ENCODE data around the gene NAPB. TPM values are rescaled to one million over a fixed set of nuclear protein-coding genes. Genes with fewer than 3 reads are reported as not detected.

NAPB gene
- total and polyA plus RNA-seq, 10 of the 15 experiments (the other 5 are each of a cell fraction or from before 2014, with no cell fraction given), result 2.1 to 15.9 (median 7.2) TPM

- no peak for ATAC-seq
- POLR2A ChIA-PET, result no interaction called here
Measured at GRCh38 chr20:23415555-23415954, 5.7 kb downstream of the NAPB start.

More at GRCh38 chr20:23415555-23415954, 5.7 kb downstream of the NAPB start:
- BruUV-seq (replicated peaks), result no TSS peak
- H3K9me3 ChIP-seq (replicated peaks; ENCODE audit: control insufficient read depth, insufficient read depth, low read length), result no peaks in the 10 kb centered on the region
- intact Hi-C loops (cut with micrococcal nuclease; ENCODE audit: unreplicated experiment) (no loop called here), in situ Hi-C loops (cut with MboI) (loop anchor here (10.0 kb wide), 1 partner anchor 59 kb away; no protein-coding TSS in a partner anchor)
- H3K36me3 ChIP-seq (ENCODE audit: control insufficient read depth in 2 of 2, insufficient read depth in 2 of 2, low read length in 1 of 2), result no peaks in the 10 kb centered on the region
- WGBS (ENCODE audit: insufficient coverage, insufficient replicate concordance, low lambda C conversion rate, missing lambda C conversion rate), result 87% methylated on average over 5 of the region's 5 CpGs
- peaks cover 11% of the 10 kb centered on the region for H3K4me1 ChIP-seq (ENCODE audit: control insufficient read depth, insufficient read depth, low read length)
- no peak overlapping the region for H3K9ac ChIP-seq (ENCODE audit: control insufficient read depth, insufficient read depth, low read length)
- FAIRE-seq, result no peak
- peaks cover 70% of the 10 kb centered on the region for H3K79me2 ChIP-seq (ENCODE audit: control insufficient read depth, insufficient read depth, low read length)
- SMC1A ChIA-PET (ENCODE audit: uncharacterized antibody, unreplicated experiment), result interaction anchor here (0.7 to 1.8 kb wide), 6 partner anchors 8 to 56 kb away, joined by 3 to 6 read pairs (median 3); no protein-coding TSS in a partner anchor
- no peaks in the 10 kb centered on the region for H4K20me1 ChIP-seq (ENCODE audit: control insufficient read depth, insufficient read depth)
- RAD21 ChIA-PET (ENCODE audit: unreplicated experiment), result no interaction called here
- H2AFZ ChIP-seq (ENCODE audit: control insufficient read depth, low read depth, low read length), result no peak overlapping the region
- H3K27ac ChIP-seq (ENCODE audit: control insufficient read depth, insufficient read depth), result no peak overlapping the region
- no peak overlapping the region; the same call in 1 of the 2 replicates for H3K4me3 ChIP-seq
- no peak for TF ChIP-seq ATF7 (IDR thresholded peaks at IDR 0.05; ENCODE audit: low read depth)
- no peak for TF ChIP-seq POLR2AphosphoS5 (IDR thresholded peaks at IDR 0.05; ENCODE audit: low read length)
- TF ChIP-seq, protein P1, sequence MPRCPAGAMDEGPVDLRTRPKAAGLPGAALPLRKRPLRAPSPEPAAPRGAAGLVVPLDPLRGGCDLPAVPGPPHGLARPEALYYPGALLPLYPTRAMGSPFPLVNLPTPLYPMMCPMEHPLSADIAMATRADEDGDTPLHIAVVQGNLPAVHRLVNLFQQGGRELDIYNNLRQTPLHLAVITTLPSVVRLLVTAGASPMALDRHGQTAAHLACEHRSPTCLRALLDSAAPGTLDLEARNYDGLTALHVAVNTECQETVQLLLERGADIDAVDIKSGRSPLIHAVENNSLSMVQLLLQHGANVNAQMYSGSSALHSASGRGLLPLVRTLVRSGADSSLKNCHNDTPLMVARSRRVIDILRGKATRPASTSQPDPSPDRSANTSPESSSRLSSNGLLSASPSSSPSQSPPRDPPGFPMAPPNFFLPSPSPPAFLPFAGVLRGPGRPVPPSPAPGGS (IDR thresholded peaks at IDR 0.05; ENCODE audit: borderline replicate concordance, insufficient read depth, low read depth, low read length, poor library complexity, severe bottlenecking), result no peak
- no peak for TF ChIP-seq HDAC2 (IDR thresholded peaks at IDR 0.05)
- TF ChIP-seq ZNF24 (IDR thresholded peaks at IDR 0.05), result no peak
- no peak for TF ChIP-seq LARP7 (IDR thresholded peaks at IDR 0.05)
- TF ChIP-seq DPF2 (IDR thresholded peaks at IDR 0.05), result no peak
- TF ChIP-seq BMI1 (IDR thresholded peaks at IDR 0.05; ENCODE audit: borderline replicate concordance), result no peak
- TF ChIP-seq NR2C1 (IDR thresholded peaks at IDR 0.05), result no peak
- no peak for TF ChIP-seq BHLHE40 (IDR thresholded peaks at IDR 0.05; ENCODE audit: borderline replicate concordance in 1 of 2, low read depth in 2 of 2, low read length in 1 of 2)
- TF ChIP-seq BRCA1 (IDR thresholded peaks at IDR 0.05; ENCODE audit: low read depth, low read length), result no peak
- TF ChIP-seq SREBF2 (IDR thresholded peaks at IDR 0.05; ENCODE audit: low read length), result no peak
- TF ChIP-seq NFYB (IDR thresholded peaks at IDR 0.05; ENCODE audit: insufficient read depth, low read depth, low read length), result no peak
- no peak for TF ChIP-seq RELA (IDR thresholded peaks at IDR 0.05; ENCODE audit: borderline replicate concordance, partially characterized antibody)
- TF ChIP-seq, protein P2, sequence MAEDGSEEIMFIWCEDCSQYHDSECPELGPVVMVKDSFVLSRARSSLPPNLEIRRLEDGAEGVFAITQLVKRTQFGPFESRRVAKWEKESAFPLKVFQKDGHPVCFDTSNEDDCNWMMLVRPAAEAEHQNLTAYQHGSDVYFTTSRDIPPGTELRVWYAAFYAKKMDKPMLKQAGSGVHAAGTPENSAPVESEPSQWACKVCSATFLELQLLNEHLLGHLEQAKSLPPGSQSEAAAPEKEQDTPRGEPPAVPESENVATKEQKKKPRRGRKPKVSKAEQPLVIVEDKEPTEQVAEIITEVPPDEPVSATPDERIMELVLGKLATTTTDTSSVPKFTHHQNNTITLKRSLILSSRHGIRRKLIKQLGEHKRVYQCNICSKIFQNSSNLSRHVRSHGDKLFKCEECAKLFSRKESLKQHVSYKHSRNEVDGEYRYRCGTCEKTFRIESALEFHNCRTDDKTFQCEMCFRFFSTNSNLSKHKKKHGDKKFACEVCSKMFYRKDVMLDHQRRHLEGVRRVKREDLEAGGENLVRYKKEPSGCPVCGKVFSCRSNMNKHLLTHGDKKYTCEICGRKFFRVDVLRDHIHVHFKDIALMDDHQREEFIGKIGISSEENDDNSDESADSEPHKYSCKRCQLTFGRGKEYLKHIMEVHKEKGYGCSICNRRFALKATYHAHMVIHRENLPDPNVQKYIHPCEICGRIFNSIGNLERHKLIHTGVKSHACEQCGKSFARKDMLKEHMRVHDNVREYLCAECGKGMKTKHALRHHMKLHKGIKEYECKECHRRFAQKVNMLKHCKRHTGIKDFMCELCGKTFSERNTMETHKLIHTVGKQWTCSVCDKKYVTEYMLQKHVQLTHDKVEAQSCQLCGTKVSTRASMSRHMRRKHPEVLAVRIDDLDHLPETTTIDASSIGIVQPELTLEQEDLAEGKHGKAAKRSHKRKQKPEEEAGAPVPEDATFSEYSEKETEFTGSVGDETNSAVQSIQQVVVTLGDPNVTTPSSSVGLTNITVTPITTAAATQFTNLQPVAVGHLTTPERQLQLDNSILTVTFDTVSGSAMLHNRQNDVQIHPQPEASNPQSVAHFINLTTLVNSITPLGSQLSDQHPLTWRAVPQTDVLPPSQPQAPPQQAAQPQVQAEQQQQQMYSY (CRISPR knock-in tag; IDR thresholded peaks at IDR 0.05), result no peak
- TF ChIP-seq, protein P3, sequence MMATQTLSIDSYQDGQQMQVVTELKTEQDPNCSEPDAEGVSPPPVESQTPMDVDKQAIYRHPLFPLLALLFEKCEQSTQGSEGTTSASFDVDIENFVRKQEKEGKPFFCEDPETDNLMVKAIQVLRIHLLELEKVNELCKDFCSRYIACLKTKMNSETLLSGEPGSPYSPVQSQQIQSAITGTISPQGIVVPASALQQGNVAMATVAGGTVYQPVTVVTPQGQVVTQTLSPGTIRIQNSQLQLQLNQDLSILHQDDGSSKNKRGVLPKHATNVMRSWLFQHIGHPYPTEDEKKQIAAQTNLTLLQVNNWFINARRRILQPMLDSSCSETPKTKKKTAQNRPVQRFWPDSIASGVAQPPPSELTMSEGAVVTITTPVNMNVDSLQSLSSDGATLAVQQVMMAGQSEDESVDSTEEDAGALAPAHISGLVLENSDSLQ (IDR thresholded peaks at IDR 0.05), result no peak
- no peak for TF ChIP-seq POLR2AphosphoS2 (IDR thresholded peaks at IDR 0.05; ENCODE audit: low read depth, low read length)
- CTCF ChIA-PET, result interaction anchor here (0.9 to 9.4 kb wide), 3 partner anchors 41 to 66 kb away, joined by 3 to 56 read pairs (median 4); partner anchors contain the start of gene NXT1
- DNase-seq (ENCODE audit: low read depth, low spot score), result no peak
- H3K4me2 ChIP-seq (ENCODE audit: control insufficient read depth, insufficient read depth), result no peak overlapping the region
- no peaks in the 10 kb centered on the region for H3K27me3 ChIP-seq (replicated peaks in 1 of 2; ENCODE audit: control insufficient read depth in 2 of 2, insufficient read depth in 2 of 2, low read length in 1 of 2)

All from GM12878 (cell line).